OCI-LY7 (cell line): Measurements from ENCODE around the gene ERGIC1.

ENCODE experiments used
- EZH2phosphoT487 ChIP-seq: fragments of 200-600 bp; sonication (generic); IDR thresholded peaks from 2 replicates; pipeline ENCODE4 v1.6.1; 2018; ENCODE audit warnings: low read depth, borderline replicate concordance, mild to moderate bottlenecking, mixed run types, antibody characterized with exemption, low read length, moderate library complexity, mixed read lengths
- TF ChIP-seq, protein P1 (sequence below): fragments of 200-600 bp; sonication (generic); conservative IDR thresholded peaks from 2 replicates; pipeline ENCODE4 v1.5.1; 2014; ENCODE audit warnings: mild to moderate bottlenecking, antibody characterized with exemption, low read length, moderate library complexity, mixed read lengths

DNA sequence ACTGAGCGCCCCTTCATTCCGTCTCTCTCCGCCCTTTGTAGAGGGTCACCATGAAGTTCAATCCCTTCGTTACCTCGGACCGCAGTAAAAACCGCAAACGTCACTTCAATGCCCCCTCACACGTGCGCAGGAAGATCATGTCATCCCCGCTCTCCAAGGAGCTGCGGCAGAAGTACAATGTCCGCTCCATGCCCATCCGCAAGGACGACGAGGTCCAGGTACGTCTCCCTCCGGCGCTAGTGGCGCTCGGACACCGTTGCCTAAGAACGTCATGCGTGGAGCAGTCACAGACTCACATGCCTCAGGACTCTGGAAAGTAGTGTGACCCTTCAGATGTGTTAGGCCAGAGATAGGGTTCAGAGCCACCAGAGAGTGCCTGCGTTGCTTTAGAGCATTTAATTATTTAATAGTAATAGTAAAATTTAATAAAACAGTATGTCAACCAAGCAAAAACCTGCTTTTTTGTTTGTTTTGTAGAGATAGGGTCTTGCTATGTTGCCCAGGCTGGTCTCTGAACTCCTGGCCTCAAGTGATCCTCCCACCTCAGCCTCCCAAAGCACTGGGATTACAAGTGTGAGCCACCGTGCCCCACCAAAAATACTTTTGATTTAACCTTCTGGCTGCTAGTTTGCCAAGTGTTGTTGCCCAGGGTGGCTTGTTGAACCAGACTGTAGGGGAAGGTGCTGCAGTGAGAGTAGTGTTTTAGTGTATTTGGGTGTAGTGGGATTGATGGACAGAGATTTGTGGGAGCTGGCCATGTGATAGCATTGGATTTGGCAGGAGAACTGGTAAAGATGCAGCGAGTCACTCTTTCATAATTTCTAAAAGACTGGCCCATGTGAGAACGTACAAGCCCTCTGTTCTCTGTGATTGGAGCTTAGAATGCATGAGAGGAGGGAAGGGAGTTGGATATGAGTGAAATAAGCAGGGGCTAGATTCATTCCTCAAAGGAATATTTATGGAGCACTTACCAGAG, 126.1 kb downstream of the ERGIC1 start:
- TF ChIP-seq, protein P1, sequence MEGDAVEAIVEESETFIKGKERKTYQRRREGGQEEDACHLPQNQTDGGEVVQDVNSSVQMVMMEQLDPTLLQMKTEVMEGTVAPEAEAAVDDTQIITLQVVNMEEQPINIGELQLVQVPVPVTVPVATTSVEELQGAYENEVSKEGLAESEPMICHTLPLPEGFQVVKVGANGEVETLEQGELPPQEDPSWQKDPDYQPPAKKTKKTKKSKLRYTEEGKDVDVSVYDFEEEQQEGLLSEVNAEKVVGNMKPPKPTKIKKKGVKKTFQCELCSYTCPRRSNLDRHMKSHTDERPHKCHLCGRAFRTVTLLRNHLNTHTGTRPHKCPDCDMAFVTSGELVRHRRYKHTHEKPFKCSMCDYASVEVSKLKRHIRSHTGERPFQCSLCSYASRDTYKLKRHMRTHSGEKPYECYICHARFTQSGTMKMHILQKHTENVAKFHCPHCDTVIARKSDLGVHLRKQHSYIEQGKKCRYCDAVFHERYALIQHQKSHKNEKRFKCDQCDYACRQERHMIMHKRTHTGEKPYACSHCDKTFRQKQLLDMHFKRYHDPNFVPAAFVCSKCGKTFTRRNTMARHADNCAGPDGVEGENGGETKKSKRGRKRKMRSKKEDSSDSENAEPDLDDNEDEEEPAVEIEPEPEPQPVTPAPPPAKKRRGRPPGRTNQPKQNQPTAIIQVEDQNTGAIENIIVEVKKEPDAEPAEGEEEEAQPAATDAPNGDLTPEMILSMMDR, result no peak
- no peak for TF ChIP-seq EZH2phosphoT487
